ENCODE data around the gene DTNBP1.

DNA sequence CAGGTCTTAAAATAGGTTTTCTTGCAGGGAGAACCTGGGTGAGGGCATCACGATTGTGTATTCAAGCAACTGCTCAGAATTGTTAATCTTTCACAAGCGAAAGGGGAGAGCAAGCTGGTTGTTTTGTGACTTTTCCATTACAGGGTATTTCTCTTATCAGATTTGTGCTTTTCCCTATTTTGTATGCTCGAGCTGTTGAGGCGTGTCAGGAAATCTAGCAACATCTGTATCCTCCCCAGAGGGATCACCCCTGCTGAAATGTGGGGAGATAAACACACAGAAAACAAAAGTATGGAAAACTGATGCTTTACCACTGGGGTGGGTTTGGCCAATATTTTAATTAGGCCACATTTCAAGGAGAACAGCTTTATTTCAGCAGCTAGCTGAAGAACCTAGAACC lies 187.0 kb downstream of the DTNBP1 start:
- TF ChIP-seq, protein P1, sequence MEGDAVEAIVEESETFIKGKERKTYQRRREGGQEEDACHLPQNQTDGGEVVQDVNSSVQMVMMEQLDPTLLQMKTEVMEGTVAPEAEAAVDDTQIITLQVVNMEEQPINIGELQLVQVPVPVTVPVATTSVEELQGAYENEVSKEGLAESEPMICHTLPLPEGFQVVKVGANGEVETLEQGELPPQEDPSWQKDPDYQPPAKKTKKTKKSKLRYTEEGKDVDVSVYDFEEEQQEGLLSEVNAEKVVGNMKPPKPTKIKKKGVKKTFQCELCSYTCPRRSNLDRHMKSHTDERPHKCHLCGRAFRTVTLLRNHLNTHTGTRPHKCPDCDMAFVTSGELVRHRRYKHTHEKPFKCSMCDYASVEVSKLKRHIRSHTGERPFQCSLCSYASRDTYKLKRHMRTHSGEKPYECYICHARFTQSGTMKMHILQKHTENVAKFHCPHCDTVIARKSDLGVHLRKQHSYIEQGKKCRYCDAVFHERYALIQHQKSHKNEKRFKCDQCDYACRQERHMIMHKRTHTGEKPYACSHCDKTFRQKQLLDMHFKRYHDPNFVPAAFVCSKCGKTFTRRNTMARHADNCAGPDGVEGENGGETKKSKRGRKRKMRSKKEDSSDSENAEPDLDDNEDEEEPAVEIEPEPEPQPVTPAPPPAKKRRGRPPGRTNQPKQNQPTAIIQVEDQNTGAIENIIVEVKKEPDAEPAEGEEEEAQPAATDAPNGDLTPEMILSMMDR (conservative IDR thresholded peaks at IDR 0.05; ENCODE audit: low read depth, low read length): no peak
- no peak for TF ChIP-seq EZH2 (IDR thresholded peaks at IDR 0.05; ENCODE audit: borderline replicate concordance, low read depth, low read length, poor library complexity, severe bottlenecking)

Measured in A673 (cell line).